Suprapubic skin (tissue), 3 donors: ENCODE data around the gene FGFR3.

Experiments used
- EP300 ChIP-seq: sonication (generic); formaldehyde crosslinking; IDR thresholded peaks from one replicate; pipeline ENCODE4 v1.6.1; 2017; ENCODE audit warnings: antibody characterized with exemption
- POLR2A ChIP-seq, 2 donors: fragments of 450-650 bp; IDR thresholded peaks; one replicate each; pipeline ENCODE4 v1.6.1; 2017; ENCODE audit warnings: antibody characterized with exemption in 2 of 2, mild to moderate bottlenecking in 2 of 2, moderate library complexity in 2 of 2
- TF ChIP-seq, protein P1 (sequence below), 2 donors: fragments of 200-600 bp in 1 of 2; fragments of 450-650 bp in 1 of 2; sonication (generic) in 1 of 2; IDR thresholded peaks; one replicate each; pipeline ENCODE4 v1.5.1; 2016 to 2019; ENCODE audit warnings: antibody characterized with exemption in 2 of 2, mild to moderate bottlenecking in 1 of 2, moderate library complexity in 1 of 2

DNA sequence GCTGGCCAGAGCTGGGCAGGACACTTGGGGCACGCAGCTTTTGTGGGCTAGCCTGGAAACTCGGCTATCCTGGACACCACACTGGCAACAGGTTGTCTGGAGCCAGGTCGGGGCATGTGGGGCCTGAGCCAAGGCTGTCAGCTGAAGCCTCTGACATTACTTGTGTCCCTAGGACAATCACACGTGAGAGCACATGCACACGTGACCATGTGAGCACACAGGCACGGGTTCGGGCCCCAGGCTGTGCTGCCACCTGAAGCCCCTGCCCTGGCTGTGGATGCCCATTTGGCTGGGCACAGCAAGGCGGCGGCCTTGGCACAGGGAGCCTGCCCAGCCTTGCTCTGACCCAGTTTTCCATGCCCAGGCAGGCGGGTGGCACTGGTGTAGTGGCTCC is 8.7 kb upstream of the FGFR3 start:
- no peak for TF ChIP-seq POLR2A (IDR thresholded peaks at IDR 0.05)
- TF ChIP-seq, protein P1, sequence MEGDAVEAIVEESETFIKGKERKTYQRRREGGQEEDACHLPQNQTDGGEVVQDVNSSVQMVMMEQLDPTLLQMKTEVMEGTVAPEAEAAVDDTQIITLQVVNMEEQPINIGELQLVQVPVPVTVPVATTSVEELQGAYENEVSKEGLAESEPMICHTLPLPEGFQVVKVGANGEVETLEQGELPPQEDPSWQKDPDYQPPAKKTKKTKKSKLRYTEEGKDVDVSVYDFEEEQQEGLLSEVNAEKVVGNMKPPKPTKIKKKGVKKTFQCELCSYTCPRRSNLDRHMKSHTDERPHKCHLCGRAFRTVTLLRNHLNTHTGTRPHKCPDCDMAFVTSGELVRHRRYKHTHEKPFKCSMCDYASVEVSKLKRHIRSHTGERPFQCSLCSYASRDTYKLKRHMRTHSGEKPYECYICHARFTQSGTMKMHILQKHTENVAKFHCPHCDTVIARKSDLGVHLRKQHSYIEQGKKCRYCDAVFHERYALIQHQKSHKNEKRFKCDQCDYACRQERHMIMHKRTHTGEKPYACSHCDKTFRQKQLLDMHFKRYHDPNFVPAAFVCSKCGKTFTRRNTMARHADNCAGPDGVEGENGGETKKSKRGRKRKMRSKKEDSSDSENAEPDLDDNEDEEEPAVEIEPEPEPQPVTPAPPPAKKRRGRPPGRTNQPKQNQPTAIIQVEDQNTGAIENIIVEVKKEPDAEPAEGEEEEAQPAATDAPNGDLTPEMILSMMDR (IDR thresholded peaks at IDR 0.05) = no peak
- no peak for TF ChIP-seq EP300
